Measurements from ENCODE around the gene UGGT2. TPM values are rescaled to one million over a fixed set of nuclear protein-coding genes. Genes with fewer than 3 reads are reported as not detected.
"Not testable (repeated sequence)": the region's sequence is repeated elsewhere in the genome, so short reads cannot be mapped to it uniquely, and the experiment has no call there.

UGGT2 gene
- total RNA-seq, 2 donors from 2014 or later, result 21.1 to 26.1 TPM

DNA sequence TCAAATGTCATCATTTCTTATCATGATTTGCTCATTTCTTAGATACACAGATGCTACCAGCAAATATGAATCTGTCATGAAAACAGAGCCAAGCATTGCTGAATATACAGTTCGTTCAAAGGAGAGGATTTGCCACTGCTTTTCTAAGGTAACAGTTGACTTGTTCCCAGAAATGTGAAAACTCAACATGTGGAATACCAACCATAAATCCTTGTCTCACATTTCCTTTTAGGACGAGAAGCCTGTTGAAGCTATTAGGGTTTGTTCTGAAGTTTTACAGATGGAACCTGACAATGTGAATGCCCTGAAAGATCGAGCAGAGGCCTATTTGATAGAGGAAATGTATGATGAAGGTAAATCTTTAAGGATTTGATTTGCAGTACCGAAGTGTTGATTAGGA lies 289.6 kb downstream of the UGGT2 start:
- no peak overlapping the region for H3K27ac ChIP-seq
- WGBS, result 87% methylated on average over 4 of the region's 4 CpGs
- intact Hi-C loops (cut with DNase I), result no loop called here
- no peaks in the 10 kb centered on the region for H3K27me3 ChIP-seq (replicated peaks; ENCODE audit: insufficient read depth)
- H3K9me3 ChIP-seq, result no peaks in the 10 kb centered on the region
- DNase-seq (ENCODE audit: low spot score), result no peak
- H3K4me3 ChIP-seq, result no peak overlapping the region
- TF ChIP-seq POLR2AphosphoS5 (IDR thresholded peaks at IDR 0.05), result no peak
- TF ChIP-seq, protein P1, sequence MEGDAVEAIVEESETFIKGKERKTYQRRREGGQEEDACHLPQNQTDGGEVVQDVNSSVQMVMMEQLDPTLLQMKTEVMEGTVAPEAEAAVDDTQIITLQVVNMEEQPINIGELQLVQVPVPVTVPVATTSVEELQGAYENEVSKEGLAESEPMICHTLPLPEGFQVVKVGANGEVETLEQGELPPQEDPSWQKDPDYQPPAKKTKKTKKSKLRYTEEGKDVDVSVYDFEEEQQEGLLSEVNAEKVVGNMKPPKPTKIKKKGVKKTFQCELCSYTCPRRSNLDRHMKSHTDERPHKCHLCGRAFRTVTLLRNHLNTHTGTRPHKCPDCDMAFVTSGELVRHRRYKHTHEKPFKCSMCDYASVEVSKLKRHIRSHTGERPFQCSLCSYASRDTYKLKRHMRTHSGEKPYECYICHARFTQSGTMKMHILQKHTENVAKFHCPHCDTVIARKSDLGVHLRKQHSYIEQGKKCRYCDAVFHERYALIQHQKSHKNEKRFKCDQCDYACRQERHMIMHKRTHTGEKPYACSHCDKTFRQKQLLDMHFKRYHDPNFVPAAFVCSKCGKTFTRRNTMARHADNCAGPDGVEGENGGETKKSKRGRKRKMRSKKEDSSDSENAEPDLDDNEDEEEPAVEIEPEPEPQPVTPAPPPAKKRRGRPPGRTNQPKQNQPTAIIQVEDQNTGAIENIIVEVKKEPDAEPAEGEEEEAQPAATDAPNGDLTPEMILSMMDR (IDR thresholded peaks at IDR 0.05), result no peak
- no peaks in the 10 kb centered on the region for H3K4me1 ChIP-seq (replicated peaks)
- H3K36me3 ChIP-seq, result no peaks in the 10 kb centered on the region

DNA sequence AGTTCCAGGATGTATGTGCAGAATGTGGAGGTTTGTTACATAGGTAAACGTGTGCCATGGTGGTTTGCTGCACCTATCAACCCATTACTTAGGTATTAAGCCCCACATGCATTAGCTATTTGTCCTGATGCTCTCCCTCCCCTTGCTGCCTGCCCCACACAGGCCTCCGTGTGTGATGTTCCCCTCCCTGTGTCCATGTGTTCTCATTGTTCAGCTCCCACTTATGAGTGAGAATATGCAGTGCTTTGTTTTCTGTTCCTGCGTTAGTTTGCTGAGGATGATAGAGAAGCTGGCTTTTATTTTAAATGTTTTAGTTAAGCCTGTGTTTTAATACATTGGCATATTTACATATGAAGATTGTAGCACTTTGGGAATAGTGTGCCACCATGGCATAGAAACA lies 290.6 kb downstream of the UGGT2 start:
- H3K27me3 ChIP-seq (replicated peaks; ENCODE audit: insufficient read depth); H3K4me3 ChIP-seq; H3K36me3 ChIP-seq; intact Hi-C loops (cut with DNase I); H3K9me3 ChIP-seq; H3K4me1 ChIP-seq (replicated peaks); DNase-seq (ENCODE audit: low spot score); H3K27ac ChIP-seq: not testable (repeated sequence)
- WGBS, result 75% methylated on average over 3 of the region's 3 CpGs

DNA sequence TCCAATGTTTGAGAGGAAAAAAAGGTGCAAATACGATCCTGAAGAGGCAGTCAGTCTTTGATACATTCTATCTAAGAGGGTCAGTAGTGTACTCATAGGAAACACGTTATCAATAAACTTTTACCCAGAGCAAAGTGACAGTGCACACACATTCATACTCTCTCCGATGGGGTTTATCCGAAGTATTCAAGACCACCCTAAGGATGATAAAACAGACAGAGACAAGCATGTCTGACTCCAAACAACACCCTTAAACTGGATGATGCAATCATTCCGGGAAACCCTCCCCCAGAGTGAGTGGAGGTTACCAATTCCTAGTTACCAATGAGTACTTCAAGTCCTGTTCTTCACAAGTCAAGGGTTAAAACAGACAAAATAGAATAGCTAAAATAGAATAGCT lies 297.1 kb downstream of the UGGT2 start:
- TF ChIP-seq POLR2AphosphoS5 (IDR thresholded peaks at IDR 0.05), result no peak
- H3K36me3 ChIP-seq, result no peaks in the 10 kb centered on the region
- intact Hi-C loops (cut with DNase I), result no loop called here
- H3K27me3 ChIP-seq (replicated peaks; ENCODE audit: insufficient read depth), result no peaks in the 10 kb centered on the region
- no peak overlapping the region for H3K27ac ChIP-seq
- no peak overlapping the region for H3K4me3 ChIP-seq
- 91% methylated on average over 5 of the region's 5 CpGs for WGBS
- no peak for DNase-seq (ENCODE audit: low spot score)
- H3K9me3 ChIP-seq, result no peaks in the 10 kb centered on the region
- no peaks in the 10 kb centered on the region for H3K4me1 ChIP-seq (replicated peaks)

DNA sequence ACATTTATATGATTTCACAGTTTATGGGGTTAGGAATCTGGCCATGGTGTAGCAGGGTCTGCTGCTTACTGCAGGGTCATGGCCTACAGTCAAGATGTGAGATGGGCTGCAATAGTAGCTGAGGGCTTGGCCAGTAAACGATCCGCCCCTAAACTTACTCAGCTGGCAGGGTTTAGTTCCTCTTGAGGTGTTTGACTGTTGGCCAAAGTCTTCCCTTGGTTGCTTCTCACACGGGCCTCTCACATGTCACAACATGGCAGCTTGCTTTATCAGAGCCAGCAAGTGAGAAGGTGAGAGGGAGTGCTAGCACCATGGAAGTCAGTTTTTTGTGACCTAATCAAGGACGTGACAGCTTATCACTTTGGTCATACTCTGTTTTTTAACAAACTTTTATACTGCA lies 299.1 kb downstream of the UGGT2 start:
- Histone ChIP-seq H3K27me3 (replicated peaks; ENCODE audit: insufficient read depth) (no peaks in the 10 kb centered on the region), H3K9me3 (no peaks in the 10 kb centered on the region), H3K4me3 (no peak overlapping the region), H3K4me1 (replicated peaks) (no peaks in the 10 kb centered on the region), H3K36me3 (no peaks in the 10 kb centered on the region), H3K27ac (no peak overlapping the region)
- intact Hi-C loops (cut with DNase I), result no loop called here
- DNase-seq (ENCODE audit: low spot score), result no peak
- TF ChIP-seq POLR2A (IDR thresholded peaks at IDR 0.05) (no peak), POLR2AphosphoS5 (IDR thresholded peaks at IDR 0.05) (no peak)
- TF ChIP-seq, protein P1 (IDR thresholded peaks at IDR 0.05), result no peak
- 73% methylated on average over 4 of the region's 4 CpGs for WGBS

DNA sequence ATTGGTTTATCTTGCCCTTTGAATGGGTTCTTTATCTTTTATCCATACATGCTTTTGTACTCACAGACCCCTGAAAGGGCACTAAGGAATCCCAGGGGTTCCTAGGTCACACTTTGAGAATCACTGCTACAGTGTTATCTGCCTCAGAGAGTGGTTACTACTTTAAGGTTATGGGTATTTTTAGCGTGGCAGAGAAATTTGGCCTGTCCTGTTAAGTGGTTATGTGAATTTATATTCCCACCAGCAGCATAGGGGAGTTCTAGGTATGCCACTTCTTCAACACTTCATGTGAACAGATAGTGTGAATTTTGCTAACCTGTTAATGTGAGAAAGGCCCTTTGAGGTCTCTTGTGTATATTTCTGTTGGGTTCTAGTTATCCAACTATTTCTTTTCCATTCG lies 300.5 kb downstream of the UGGT2 start:
- Histone ChIP-seq H3K36me3 (no peaks in the 10 kb centered on the region), H3K27me3 (replicated peaks; ENCODE audit: insufficient read depth) (no peaks in the 10 kb centered on the region), H3K4me1 (replicated peaks) (no peaks in the 10 kb centered on the region), H3K27ac (no peak overlapping the region), H3K4me3 (no peak overlapping the region), H3K9me3 (no peaks in the 10 kb centered on the region)
- TF ChIP-seq, protein P1 (IDR thresholded peaks at IDR 0.05), result no peak
- TF ChIP-seq POLR2A (IDR thresholded peaks at IDR 0.05), result no peak
- no peak for TF ChIP-seq POLR2AphosphoS5 (IDR thresholded peaks at IDR 0.05)
- intact Hi-C loops (cut with DNase I), result no loop called here
- WGBS, result 73% methylated on average over 2 of the region's 2 CpGs
- no peak for DNase-seq (ENCODE audit: low spot score)

Small RNA genes lying within 50 kb of the gene (small RNA-seq; reads per million reads assigned to genes)
- 0 reads per million in 2 donors for gene HMGN1P24

Other genes starting within 250 kb of the UGGT2 start
- gene HS6ST3, start 36.7 kb upstream of the UGGT2 start, total RNA-seq, result 1 to 10 TPM in 1 of 2 donors, under 1 TPM in 1; 0.97 to 1.0 TPM

All from prostate gland (tissue), 2 donors.